IMR-90 (cell line): ENCODE data around the gene WBP1. TPM values are rescaled to one million over a fixed set of nuclear protein-coding genes. Genes with fewer than 3 reads are reported as not detected.

Experiments
- ATAC-seq: fragments of 200-7000 bp; cut with Tn5 transposase; 2 replicates; pipeline ENCODE4 v1.9.1; 2020; ENCODE audit warnings: low read depth, mild to moderate bottlenecking, moderate library complexity
- BruUV-seq: library from RNA; stranded (reverse); fragments of 400-500 nt; replicated peaks from 2 replicates; lab custom pipeline; 2021; lab: Mats Ljungman, UMichigan
- CTCF ChIA-PET: fragments of 300-600 bp; formaldehyde crosslinking; extraction: SDS; loops from one replicate; lab custom pipeline; 2021; ENCODE audit warnings: antibody characterized with exemption; lab: Yijun Ruan, JAX
- POLR2A ChIA-PET: fragments of 300-600 bp; sonication (Branson Sonifier 250); formaldehyde crosslinking; loops from one replicate; lab custom pipeline; 2022; ENCODE audit warnings: antibody characterized with exemption; ENCODE audit not compliant: unreplicated experiment; lab: Charles Lee
- DNase-seq: peaks from one replicate; pipeline ENCODE4 v3.0.0; 2013
- H2AFZ ChIP-seq: replicated peaks from 2 replicates; pipeline ENCODE3; 2013; ENCODE audit warnings: low read length, mild to moderate bottlenecking; ENCODE audit not compliant: poor library complexity
- H2AK5ac ChIP-seq: 2 replicates; pipeline ENCODE4 v1.6.1; 2013; ENCODE audit warnings: low read depth, low read length, inconsistent platforms
- H2AK9ac ChIP-seq: replicated peaks from 2 replicates; pipeline ENCODE3; 2013; ENCODE audit warnings: mild to moderate bottlenecking, low read depth, low read length, moderate library complexity; ENCODE audit not compliant: poor library complexity
- H2BK120ac ChIP-seq: 2 replicates; pipeline ENCODE4 v1.6.1; 2013; ENCODE audit warnings: low read depth, low read length, inconsistent platforms
- H2BK15ac ChIP-seq: 3 replicates; pipeline ENCODE4 v1.6.1; 2013; ENCODE audit warnings: low read depth, low read length, inconsistent platforms
- H2BK20ac ChIP-seq: 2 replicates; pipeline ENCODE4 v1.6.1; 2013; ENCODE audit warnings: low read depth, mild to moderate bottlenecking, inconsistent platforms, low read length, moderate library complexity
- H2BK5ac ChIP-seq: 2 replicates; pipeline ENCODE4 v1.6.1; 2013; ENCODE audit warnings: mild to moderate bottlenecking, low read depth, low read length, inconsistent platforms; ENCODE audit not compliant: poor library complexity, severe bottlenecking
- H3K14ac ChIP-seq: replicated peaks from 2 replicates; pipeline ENCODE4 v1.6.1; 2013; ENCODE audit warnings: low read depth, low read length, inconsistent platforms
- H3K18ac ChIP-seq: 2 replicates; pipeline ENCODE4 v1.6.1; 2013; ENCODE audit warnings: low read depth, low read length, control low read depth
- H3K23ac ChIP-seq: 2 replicates; pipeline ENCODE4 v1.6.1; 2013; ENCODE audit warnings: low read depth, low read length, inconsistent platforms
- H3K27ac ChIP-seq: 2 replicates; pipeline ENCODE4 v1.5.1; 2013; ENCODE audit warnings: mild to moderate bottlenecking, control low read depth, low read length; ENCODE audit not compliant: insufficient read depth
- H3K27me3 ChIP-seq: 2 replicates; pipeline ENCODE4 v1.6.1; 2013; ENCODE audit warnings: low read length; ENCODE audit not compliant: control insufficient read depth, insufficient read depth
- H3K36me3 ChIP-seq: 2 replicates; pipeline ENCODE4 v1.6.1; 2013; ENCODE audit warnings: low read length, mixed read lengths; ENCODE audit not compliant: control insufficient read depth, insufficient read depth
- H3K4ac ChIP-seq: 2 replicates; pipeline ENCODE4 v1.6.1; 2013; ENCODE audit warnings: low read depth, low read length, inconsistent platforms
- H3K4me1 ChIP-seq: 2 replicates; pipeline ENCODE4 v1.6.1; 2013; ENCODE audit warnings: low read length, mixed read lengths; ENCODE audit not compliant: control insufficient read depth, insufficient read depth
- H3K4me2 ChIP-seq: 2 replicates; pipeline ENCODE4 v1.6.1; 2013; ENCODE audit warnings: low read depth, mild to moderate bottlenecking, control low read depth, low read length, moderate library complexity
- H3K4me3 ChIP-seq: 2 replicates; pipeline ENCODE4 v1.5.1; 2013; ENCODE audit warnings: low read depth, mild to moderate bottlenecking, control low read depth, low read length, moderate library complexity; ENCODE audit not compliant: insufficient read depth
- H3K56ac ChIP-seq: 2 replicates; pipeline ENCODE4 v1.6.1; 2013; ENCODE audit warnings: low read length, inconsistent platforms; ENCODE audit not compliant: insufficient read depth; ENCODE audit errors: extremely low read depth
- H3K79me1 ChIP-seq, 2 experiments: 2 replicates each; pipeline ENCODE4 v1.6.1; 2013; ENCODE audit warnings: low read length in 2 of 2, inconsistent platforms in 1 of 2, low read depth in 1 of 2
- H3K9ac ChIP-seq: 2 replicates; pipeline ENCODE4 v1.6.1; 2013; ENCODE audit warnings: low read depth, low read length, control low read depth
- H3K9me1 ChIP-seq: 2 replicates; pipeline ENCODE4 v1.6.1; 2013; ENCODE audit warnings: low read length, inconsistent platforms; ENCODE audit not compliant: insufficient read depth
- H3K9me3 ChIP-seq: 2 replicates; pipeline ENCODE4 v1.6.1; 2013; ENCODE audit warnings: low read length; ENCODE audit not compliant: control insufficient read depth, insufficient read depth
- H4K20me1 ChIP-seq: 2 replicates; pipeline ENCODE4 v1.6.1; 2013; ENCODE audit warnings: low read length, inconsistent platforms; ENCODE audit not compliant: insufficient read depth
- H4K5ac ChIP-seq: 2 replicates; pipeline ENCODE4 v1.6.1; 2013; ENCODE audit warnings: mild to moderate bottlenecking, low read depth, low read length, control low read depth
- H4K8ac ChIP-seq, 2 experiments: 2 replicates each; pipeline ENCODE4 v1.6.1; 2013; ENCODE audit warnings: low read depth in 2 of 2, low read length in 2 of 2, control low read depth in 1 of 2, inconsistent platforms in 1 of 2
- H4K91ac ChIP-seq: 2 replicates; pipeline ENCODE4 v1.6.1; 2013; ENCODE audit warnings: low read depth, low read length, inconsistent platforms; ENCODE audit not compliant: insufficient read depth
- BHLHE40 ChIP-seq: fragments of 150-350 bp; IDR thresholded peaks from 2 replicates; pipeline ENCODE4 v1.6.1; 2016; ENCODE audit warnings: mild to moderate bottlenecking, low read depth, low read length
- CEBPB ChIP-seq: IDR thresholded peaks from 2 replicates; pipeline ENCODE4 v1.6.1; 2012; ENCODE audit warnings: low read depth, low read length, improper control_type of control experiment
- FOS ChIP-seq: fragments of 150-350 bp; IDR thresholded peaks from 2 replicates; pipeline ENCODE4 v1.6.1; 2016; ENCODE audit warnings: low read depth, low read length
- MAFK ChIP-seq: IDR thresholded peaks from 2 replicates; pipeline ENCODE4 v1.6.1; 2012; ENCODE audit warnings: low read depth, low read length, improper control_type of control experiment
- MAZ ChIP-seq: IDR thresholded peaks from 2 replicates; pipeline ENCODE4 v1.6.1; 2012; ENCODE audit warnings: low read depth, mild to moderate bottlenecking, low read length, improper control_type of control experiment, moderate library complexity, borderline replicate concordance
- MXI1 ChIP-seq: IDR thresholded peaks from 2 replicates; pipeline ENCODE4 v1.6.1; 2012; ENCODE audit warnings: low read depth, mild to moderate bottlenecking, low read length, moderate library complexity, borderline replicate concordance
- POLR2A ChIP-seq: IDR thresholded peaks from 2 replicates; pipeline ENCODE4 v1.6.1; 2012; ENCODE audit warnings: mild to moderate bottlenecking, low read depth, low read length
- RAD21 ChIP-seq: IDR thresholded peaks from 2 replicates; pipeline ENCODE4 v1.6.1; 2012; ENCODE audit warnings: low read length, improper control_type of control experiment
- RCOR1 ChIP-seq: IDR thresholded peaks from 2 replicates; pipeline ENCODE4 v1.6.1; 2012; ENCODE audit warnings: mild to moderate bottlenecking, low read length, improper control_type of control experiment; ENCODE audit not compliant: insufficient replicate concordance
- RFX5 ChIP-seq: IDR thresholded peaks from 2 replicates; pipeline ENCODE4 v1.8.0; 2012; ENCODE audit warnings: low read depth, mild to moderate bottlenecking, low read length, moderate library complexity
- WGBS, 2 experiments: methylation state at CpG; one replicate each; pipeline versions ENCODE4 v1.1.5 to v1.1.7; 2013; ENCODE audit warnings: missing lambda C conversion rate in 2 of 2; ENCODE audit not compliant: insufficient read length in 1 of 2; ENCODE audit errors: extremely low coverage in 2 of 2; 5-methylcytosine and 5-hydroxymethylcytosine counted together
- dilution Hi-C: fragments of 300-500 bp; cut with HindIII; formaldehyde crosslinking; loops from one replicate; pipeline ENCODE4 v1.14.3; 2018; ENCODE audit warnings: low sequenced_read_pairs; ENCODE audit not compliant: unreplicated experiment
- in situ Hi-C: fragments of 300-500 bp; cut with MboI; formaldehyde crosslinking; loops from 3 replicates; pipeline ENCODE4 v1.14.3; 2019; ENCODE audit warnings: low sequenced_read_pairs, inconsistent platforms, mixed read lengths
- intact Hi-C: fragments of 100-400 bp; cut with micrococcal nuclease; formaldehyde crosslinking; loops from 2 replicates; pipeline ENCODE4 v1.10.0; 2022
- polyA plus RNA-seq, 3 experiments: library from polyadenylated mRNA; depleted of rRNA; stranded (reverse); fragments of >200 nt; gene quantifications; 2 replicates each; pipeline ENCODE4 v1.2.3, GENCODE V29; 2012; ENCODE audit warnings: low replicate concordance in 1 of 3
- total RNA-seq: library from RNA; depleted of rRNA; stranded (reverse); fragments of >200 nt; gene quantifications from 2 replicates; pipeline ENCODE4 v1.2.3, GENCODE V29; 2012
- TF ChIP-seq, protein P1 (sequence below): conservative IDR thresholded peaks from 2 replicates; pipeline ENCODE4 v1.5.1; 2012; ENCODE audit warnings: mild to moderate bottlenecking, low read depth, low read length, improper control_type of control experiment
- TF ChIP-seq, protein P2 (sequence below): fragments of 150-350 bp; IDR thresholded peaks from 2 replicates; pipeline ENCODE4 v1.6.1; 2016; ENCODE audit warnings: low read depth, mild to moderate bottlenecking, low read length, moderate library complexity, borderline replicate concordance

Gene WBP1
- total and polyA plus RNA-seq, 2 of the 4 experiments (the other 2 are of a cell fraction) = 22.9 to 78.5 TPM

- no peaks in the 10 kb centered on the region for H3K36me3 ChIP-seq
- H3K9me1 ChIP-seq = peaks cover 4% of the 10 kb centered on the region
- H3K27me3 ChIP-seq = peaks cover 29% of the 10 kb centered on the region
- no peak overlapping the region for H4K91ac ChIP-seq
- H2BK5ac ChIP-seq = no peak overlapping the region
- BruUV-seq = no TSS peak
- ATAC-seq = no peak
- H3K4me3 ChIP-seq = no peak overlapping the region
- in situ Hi-C loops = no loop called here
- H2AK9ac ChIP-seq = no peak overlapping the region
- dilution Hi-C loops = no loop called here
- H3K9ac ChIP-seq = no peak overlapping the region
- no peaks in the 10 kb centered on the region for H3K9me3 ChIP-seq
- H3K23ac ChIP-seq = no peak overlapping the region
- H2AFZ ChIP-seq = no peak overlapping the region
- no peak overlapping the region for H3K18ac ChIP-seq
- H3K14ac ChIP-seq = no peak overlapping the region
- WGBS, 2 experiments = 40% methylated on average over 1 of the region's 6 CpGs; no CpG with 5 or more reads in 1 of the 2 experiments
- POLR2A ChIA-PET = no interaction called here
- no peaks in the 10 kb centered on the region for H4K20me1 ChIP-seq
- TF ChIP-seq, protein P1, sequence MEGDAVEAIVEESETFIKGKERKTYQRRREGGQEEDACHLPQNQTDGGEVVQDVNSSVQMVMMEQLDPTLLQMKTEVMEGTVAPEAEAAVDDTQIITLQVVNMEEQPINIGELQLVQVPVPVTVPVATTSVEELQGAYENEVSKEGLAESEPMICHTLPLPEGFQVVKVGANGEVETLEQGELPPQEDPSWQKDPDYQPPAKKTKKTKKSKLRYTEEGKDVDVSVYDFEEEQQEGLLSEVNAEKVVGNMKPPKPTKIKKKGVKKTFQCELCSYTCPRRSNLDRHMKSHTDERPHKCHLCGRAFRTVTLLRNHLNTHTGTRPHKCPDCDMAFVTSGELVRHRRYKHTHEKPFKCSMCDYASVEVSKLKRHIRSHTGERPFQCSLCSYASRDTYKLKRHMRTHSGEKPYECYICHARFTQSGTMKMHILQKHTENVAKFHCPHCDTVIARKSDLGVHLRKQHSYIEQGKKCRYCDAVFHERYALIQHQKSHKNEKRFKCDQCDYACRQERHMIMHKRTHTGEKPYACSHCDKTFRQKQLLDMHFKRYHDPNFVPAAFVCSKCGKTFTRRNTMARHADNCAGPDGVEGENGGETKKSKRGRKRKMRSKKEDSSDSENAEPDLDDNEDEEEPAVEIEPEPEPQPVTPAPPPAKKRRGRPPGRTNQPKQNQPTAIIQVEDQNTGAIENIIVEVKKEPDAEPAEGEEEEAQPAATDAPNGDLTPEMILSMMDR = no peak
- TF ChIP-seq RCOR1 (no peak), POLR2A (no peak), RFX5 (no peak), MAFK (no peak), CEBPB (no peak), MAZ (no peak), MXI1 (no peak), BHLHE40 (no peak), FOS (no peak), RAD21 (no peak)
- TF ChIP-seq, protein P2, sequence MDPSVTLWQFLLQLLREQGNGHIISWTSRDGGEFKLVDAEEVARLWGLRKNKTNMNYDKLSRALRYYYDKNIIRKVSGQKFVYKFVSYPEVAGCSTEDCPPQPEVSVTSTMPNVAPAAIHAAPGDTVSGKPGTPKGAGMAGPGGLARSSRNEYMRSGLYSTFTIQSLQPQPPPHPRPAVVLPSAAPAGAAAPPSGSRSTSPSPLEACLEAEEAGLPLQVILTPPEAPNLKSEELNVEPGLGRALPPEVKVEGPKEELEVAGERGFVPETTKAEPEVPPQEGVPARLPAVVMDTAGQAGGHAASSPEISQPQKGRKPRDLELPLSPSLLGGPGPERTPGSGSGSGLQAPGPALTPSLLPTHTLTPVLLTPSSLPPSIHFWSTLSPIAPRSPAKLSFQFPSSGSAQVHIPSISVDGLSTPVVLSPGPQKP = no peak
- DNase-seq = no peak
- intact Hi-C loops = no loop called here
- no peak overlapping the region for H3K27ac ChIP-seq
- no peak overlapping the region for H2BK120ac ChIP-seq
- H2BK20ac ChIP-seq = no peak overlapping the region
- H3K79me1 ChIP-seq = peaks cover 1 to 4% of the 10 kb centered on the region in 2 experiments; a peak in 1 of 4 replicates
- no peak overlapping the region for H3K56ac ChIP-seq
- CTCF ChIA-PET = no interaction called here
- H3K4me1 ChIP-seq = peaks cover 3% of the 10 kb centered on the region
- H2AK5ac ChIP-seq = no peak overlapping the region
- no peak overlapping the region for H3K4me2 ChIP-seq
- H2BK15ac ChIP-seq = no peak overlapping the region
- H4K5ac ChIP-seq = no peak overlapping the region
- H4K8ac ChIP-seq = no peak overlapping the region
- no peak overlapping the region for H3K4ac ChIP-seq
These were observed 40.5 kb upstream of the WBP1 start for GRCh38 chr2:74417763-74418162.
